H9 (cell line): ENCODE data around the gene FOXK1. TPM values are rescaled to one million over a fixed set of nuclear protein-coding genes. Genes with fewer than 3 reads are reported as not detected.

Experiments used
- DNase-seq: peaks from one replicate; pipeline ENCODE4 v3.0.0-alpha.2; 2017
- H2AFZ ChIP-seq: one replicate; pipeline ENCODE4 v1.6.1; 2013; ENCODE audit warnings: mild to moderate bottlenecking, low read length, control low read depth, moderate library complexity
- H2AK5ac ChIP-seq: 2 replicates; pipeline ENCODE4 v1.6.1; 2013; ENCODE audit warnings: low read length, control low read depth, mixed read lengths; ENCODE audit not compliant: insufficient read length
- H2BK120ac ChIP-seq: one replicate; pipeline ENCODE4 v1.6.1; 2013; ENCODE audit warnings: low read depth, mild to moderate bottlenecking, low read length, control low read depth, inconsistent platforms; ENCODE audit not compliant: poor library complexity, severe bottlenecking
- H2BK12ac ChIP-seq: 2 replicates; pipeline ENCODE4 v1.6.1; 2013; ENCODE audit warnings: low read length, control low read depth, mixed read lengths, low read depth; ENCODE audit not compliant: insufficient read length
- H2BK15ac ChIP-seq: 2 replicates; pipeline ENCODE4 v1.6.1; 2013; ENCODE audit warnings: low read depth, low read length, control low read depth
- H2BK20ac ChIP-seq: one replicate; pipeline ENCODE4 v1.6.1; 2013; ENCODE audit warnings: low read depth, mild to moderate bottlenecking, low read length, control low read depth, inconsistent platforms; ENCODE audit not compliant: poor library complexity, severe bottlenecking
- H2BK5ac ChIP-seq: 2 replicates; pipeline ENCODE4 v1.6.1; 2013; ENCODE audit warnings: low read length, control low read depth, mixed read lengths; ENCODE audit not compliant: insufficient read length
- H3K14ac ChIP-seq: 2 replicates; pipeline ENCODE4 v1.6.1; 2013; ENCODE audit warnings: low read length, control low read depth; ENCODE audit not compliant: insufficient read depth
- H3K18ac ChIP-seq: 2 replicates; pipeline ENCODE4 v1.6.1; 2013; ENCODE audit warnings: low read depth, mild to moderate bottlenecking, mixed read lengths, low read length, control low read depth; ENCODE audit not compliant: insufficient read length
- H3K23ac ChIP-seq: 2 replicates; pipeline ENCODE4 v1.6.1; 2013; ENCODE audit warnings: low read length, control low read depth, mixed read lengths, low read depth; ENCODE audit not compliant: insufficient read length
- H3K23me2 ChIP-seq: 2 replicates; pipeline ENCODE4 v1.6.1; 2013; ENCODE audit warnings: low read depth, mild to moderate bottlenecking, mixed read lengths, low read length, control low read depth; ENCODE audit not compliant: insufficient read length, poor library complexity, severe bottlenecking
- H3K27ac ChIP-seq: 2 replicates; pipeline ENCODE4 v1.5.1; 2013; ENCODE audit warnings: low read length, control low read depth, mixed read lengths, low read depth; ENCODE audit not compliant: insufficient read length
- H3K27me3 ChIP-seq: 2 replicates; pipeline ENCODE4 v1.6.1; 2013; ENCODE audit warnings: low read length, control low read depth, inconsistent platforms; ENCODE audit not compliant: insufficient read depth
- H3K4ac ChIP-seq: 2 replicates; pipeline ENCODE4 v1.6.1; 2013; ENCODE audit warnings: low read depth, mild to moderate bottlenecking, control low read depth, inconsistent platforms, low read length, moderate library complexity
- H3K4me1 ChIP-seq: 2 replicates; pipeline ENCODE4 v1.6.1; 2013; ENCODE audit warnings: low read length, control low read depth, inconsistent platforms; ENCODE audit not compliant: insufficient read depth
- H3K4me2 ChIP-seq: 2 replicates; pipeline ENCODE4 v1.6.1; 2013; ENCODE audit warnings: low read length, control low read depth, mixed read lengths; ENCODE audit not compliant: insufficient read length, insufficient read depth
- H3K56ac ChIP-seq: 2 replicates; pipeline ENCODE4 v1.6.1; 2013; ENCODE audit warnings: low read depth, mild to moderate bottlenecking, mixed read lengths, low read length, control low read depth; ENCODE audit not compliant: insufficient read length
- H3K79me1 ChIP-seq: 2 replicates; pipeline ENCODE4 v1.6.1; 2013; ENCODE audit warnings: low read depth, mild to moderate bottlenecking, moderate library complexity, low read length, control low read depth, inconsistent platforms; ENCODE audit not compliant: insufficient read depth, poor library complexity, severe bottlenecking
- H3K79me2 ChIP-seq: 2 replicates; pipeline ENCODE4 v1.6.1; 2013; ENCODE audit warnings: low read length, control low read depth, inconsistent platforms; ENCODE audit not compliant: insufficient read depth
- H3K9ac ChIP-seq: 2 replicates; pipeline ENCODE4 v1.6.1; 2013; ENCODE audit warnings: low read length, control low read depth, mixed read lengths; ENCODE audit not compliant: insufficient read length; ENCODE audit errors: extremely low read depth
- H3K9me3 ChIP-seq: one replicate; pipeline ENCODE4 v1.6.1; 2013; ENCODE audit warnings: low read depth, low read length, inconsistent platforms; ENCODE audit not compliant: control insufficient read depth
- H3T11ph ChIP-seq: one replicate; pipeline ENCODE4 v1.6.1; 2013; ENCODE audit warnings: mild to moderate bottlenecking, low read length, control low read depth, inconsistent platforms
- H4K20me1 ChIP-seq: one replicate; pipeline ENCODE4 v1.6.1; 2013; ENCODE audit not compliant: control insufficient read depth, insufficient read length, insufficient read depth
- H4K5ac ChIP-seq: 2 replicates; pipeline ENCODE4 v1.6.1; 2013; ENCODE audit warnings: low read depth, mild to moderate bottlenecking, mixed read lengths, low read length, control low read depth; ENCODE audit not compliant: insufficient read length
- H4K8ac ChIP-seq: replicated peaks from 2 replicates; pipeline ENCODE4 v1.6.1; 2013; ENCODE audit warnings: low read length, control low read depth, mixed read lengths, low read depth; ENCODE audit not compliant: insufficient read length
- H4K91ac ChIP-seq: 2 replicates; pipeline ENCODE4 v1.6.1; 2013; ENCODE audit warnings: low read depth, mild to moderate bottlenecking, moderate library complexity, mixed read lengths, low read length, control low read depth; ENCODE audit not compliant: insufficient read length
- H3K27ac Mint-ChIP-seq, 3 experiments: 2 replicates in 2 of 3; 3 replicates in 1 of 3; pipeline ENCODE4 v1.8.0; 2020 to 2021; ENCODE audit warnings: mixed read lengths in 3 of 3, mild to moderate bottlenecking in 1 of 3, moderate library complexity in 1 of 3
- H3K27me3 Mint-ChIP-seq: 2 replicates; pipeline ENCODE4 v1.8.0; 2021; ENCODE audit warnings: low read depth, mild to moderate bottlenecking, moderate library complexity, mixed read lengths
- H3K36me3 Mint-ChIP-seq, 3 experiments: 2 replicates in 2 of 3; 3 replicates in 1 of 3; pipeline ENCODE4 v1.8.0; 2020 to 2021; ENCODE audit warnings: low read depth in 3 of 3, mixed read lengths in 3 of 3; ENCODE audit not compliant: insufficient read depth in 1 of 3
- H3K4me1 Mint-ChIP-seq, 2 experiments: 2 replicates each; pipeline ENCODE4 v1.8.0; 2020; ENCODE audit warnings: mixed read lengths in 2 of 2
- H3K4me3 Mint-ChIP-seq, 2 experiments: 2 replicates in 1 of 2; 3 replicates in 1 of 2; pipeline ENCODE4 v1.8.0; 2020 to 2021; ENCODE audit warnings: mild to moderate bottlenecking in 2 of 2, mixed read lengths in 2 of 2, moderate library complexity in 1 of 2
- H3K9me3 Mint-ChIP-seq, 2 experiments: 2 replicates in 1 of 2; 3 replicates in 1 of 2; pipeline ENCODE4 v1.8.0; 2020; ENCODE audit warnings: mild to moderate bottlenecking in 2 of 2, mixed read lengths in 2 of 2, moderate library complexity in 1 of 2
- CTCF ChIP-seq: fragments of 200-600 bp; sonication (generic); conservative IDR thresholded peaks from 3 replicates; pipeline ENCODE4 v1.8.0; 2021; ENCODE audit warnings: antibody characterized with exemption, mild to moderate bottlenecking
- WGBS: extraction: QIAGEN DNeasy Blood & Tissue Kit; methylation state at CpG from one replicate; pipeline ENCODE4 v1.1.7; 2013; ENCODE audit warnings: missing lambda C conversion rate, low lambda C conversion rate, mixed read lengths; ENCODE audit not compliant: insufficient read length; ENCODE audit errors: extremely low coverage; 5-methylcytosine and 5-hydroxymethylcytosine counted together
- total RNA-seq: library from RNA; stranded (reverse); gene quantifications from 2 replicates; pipeline ENCODE4 v1.2.1, GENCODE V29; 2021

Gene FOXK1
- total RNA-seq, 1 experiment from 2014 or later = 14.4 TPM

GRCh38 chr7:4711634-4712033, 29.5 kb downstream of the FOXK1 start:
- DNase-seq = no peak
- no peaks in the 10 kb centered on the region; the same call in 1 of the 2 replicates for H3K79me2 ChIP-seq
- no peak overlapping the region for H2BK15ac ChIP-seq
- H2AK5ac ChIP-seq = no peak overlapping the region
- H3K18ac ChIP-seq = no peak overlapping the region
- no peak overlapping the region for H3K4ac ChIP-seq
- no peak overlapping the region for H4K8ac ChIP-seq
- Mint-ChIP-seq H3K4me3 (no peak overlapping the region), H3K36me3 (peaks cover 0 to 11% (median 10%) of the 10 kb centered on the region in 3 experiments; a peak in 6 of 7 replicates), H3K27me3 (peaks cover 100% of the 10 kb centered on the region), H3K9me3 (peaks cover under 1% of the 10 kb centered on the region in 2 experiments; a peak in 3 of 5 replicates), H3K4me1 (peaks cover 21 to 23% of the 10 kb centered on the region in 2 experiments), H3K27ac (no peak overlapping the region)
- no peak overlapping the region for H3K4me2 ChIP-seq
- no peak overlapping the region for H3K23ac ChIP-seq
- peaks cover 32% of the 10 kb centered on the region for H3K27me3 ChIP-seq
- H4K20me1 ChIP-seq = no peaks in the 10 kb centered on the region
- H2BK12ac ChIP-seq = no peak overlapping the region
- H3K79me1 ChIP-seq = no peaks in the 10 kb centered on the region
- no CpG with 5 or more reads among the region's 18 CpGs for WGBS
- no peak overlapping the region for H3T11ph ChIP-seq
- TF ChIP-seq CTCF = no peak
- no peak overlapping the region for H2BK20ac ChIP-seq
- no peak overlapping the region for H2BK120ac ChIP-seq
- no peak overlapping the region for H2AFZ ChIP-seq
- H4K5ac ChIP-seq = no peak overlapping the region
- peaks cover 3% of the 10 kb centered on the region for H3K9me3 ChIP-seq
- no peak overlapping the region for H3K9ac ChIP-seq
- no peak overlapping the region for H3K56ac ChIP-seq
- no peak overlapping the region for H2BK5ac ChIP-seq
- H3K27ac ChIP-seq = no peak overlapping the region
- no peak overlapping the region for H4K91ac ChIP-seq
- H3K4me1 ChIP-seq = peaks cover under 1% of the 10 kb centered on the region; the same call in 1 of the 2 replicates
- H3K14ac ChIP-seq = no peak overlapping the region
- H3K23me2 ChIP-seq = peaks cover 11% of the 10 kb centered on the region
